8988T (cell line): ENCODE data around the gene ZNF394.

Source experiments
- DNase-seq: peaks from one replicate; pipeline ENCODE4 v3.0.0; 2011

The ZNF394 gene

GRCh38 chr7:99490878-99491277 lies 9.2 kb downstream of the ZNF394 start:
- DNase-seq, result no peak

GRCh38 chr7:99489235-99489634 lies 10.8 kb downstream of the ZNF394 start:
- no peak for DNase-seq

- DNase-seq, result no peak
Measured at GRCh38 chr7:99485094-99485493, 15.0 kb downstream of the ZNF394 start.

- DNase-seq, result no peak
Measured at GRCh38 chr7:99478464-99479440, 21.3 kb downstream of the ZNF394 start.

GRCh38 chr7:99476107-99476506 lies 24.0 kb downstream of the ZNF394 start:
- DNase-seq, result no peak

GRCh38 chr7:99473315-99473596 lies 26.8 kb downstream of the ZNF394 start:
- no peak for DNase-seq

GRCh38 chr7:99472561-99473314 lies 27.3 kb downstream of the ZNF394 start, which contains the start of gene ZNF789:
Gene ZNF789, plus strand, starts transcription at chr7:99472890. Its CDS starts 3,567 bp downstream, at chr7:99476457.
- peak; percentile 89 for DNase-seq

- DNase-seq, result no peak
Measured at GRCh38 chr7:99469381-99470065, 30.6 kb downstream of the ZNF394 start.

GRCh38 chr7:99468336-99468918 lies 31.7 kb downstream of the ZNF394 start:
- no peak for DNase-seq

- DNase-seq, result no peak
Measured at GRCh38 chr7:99465421-99465768, 34.7 kb downstream of the ZNF394 start.

GRCh38 chr7:99461221-99461620 lies 38.9 kb downstream of the ZNF394 start:
- DNase-seq, result no peak

GRCh38 chr7:99460651-99461050 lies 39.4 kb downstream of the ZNF394 start:
- no peak for DNase-seq

- no peak for DNase-seq
Measured at GRCh38 chr7:99459087-99459486, 41.0 kb downstream of the ZNF394 start.

- DNase-seq, result no peak
Measured at GRCh38 chr7:99457650-99458493, 42.2 kb downstream of the ZNF394 start.

GRCh38 chr7:99457050-99457649 lies 42.9 kb downstream of the ZNF394 start:
- DNase-seq, result no peak

- DNase-seq, result no peak
Measured at GRCh38 chr7:99456288-99456687, 43.8 kb downstream of the ZNF394 start.

GRCh38 chr7:99455874-99456273 lies 44.2 kb downstream of the ZNF394 start:
- DNase-seq, result no peak

GRCh38 chr7:99453105-99453504 lies 47.0 kb downstream of the ZNF394 start:
- DNase-seq, result no peak

GRCh38 chr7:99452541-99452940 lies 47.5 kb downstream of the ZNF394 start:
- DNase-seq, result no peak

- no peak for DNase-seq
Measured at GRCh38 chr7:99451936-99452335, 48.1 kb downstream of the ZNF394 start.

- no peak for DNase-seq
Measured at GRCh38 chr7:99449326-99449725, 50.8 kb downstream of the ZNF394 start.

GRCh38 chr7:99448855-99449254 lies 51.2 kb downstream of the ZNF394 start:
- DNase-seq, result no peak
